GM12878 (cell line): ENCODE data around the gene ADGRD2.

Source experiments
- CEBPB ChIP-seq, 2 experiments: fragments of 150-350 bp in 1 of 2; IDR thresholded peaks; 2 replicates each; pipeline ENCODE4 v1.6.1; 2012 to 2014; ENCODE audit warnings: low read depth in 2 of 2, low read length in 2 of 2, borderline replicate concordance in 1 of 2, inconsistent platforms in 1 of 2
- EZH2 ChIP-seq: IDR thresholded peaks from 2 replicates; pipeline ENCODE4 v1.6.1; 2012; ENCODE audit warnings: low read depth, mild to moderate bottlenecking, control low read depth, inconsistent platforms, low read length, borderline replicate concordance; ENCODE audit not compliant: control insufficient read depth
- HDAC2 ChIP-seq: fragments of 200-600 bp; sonication (generic); IDR thresholded peaks from 2 replicates; pipeline ENCODE4 v1.6.1; 2017
- HDAC6 ChIP-seq: fragments of 200-600 bp; sonication (generic); IDR thresholded peaks from one replicate; pipeline ENCODE4 v1.8.0; 2017; ENCODE audit warnings: antibody characterized with exemption; ENCODE audit not compliant: unreplicated experiment
- MYC ChIP-seq: IDR thresholded peaks from 2 replicates; pipeline ENCODE4 v1.6.1; 2011; ENCODE audit warnings: mild to moderate bottlenecking, low read length, moderate library complexity, inconsistent platforms; ENCODE audit not compliant: insufficient read depth, insufficient replicate concordance, insufficient read length, severe bottlenecking
- NR2F1 ChIP-seq: fragments of 450-650 bp; conservative IDR thresholded peaks from 2 replicates; pipeline ENCODE4 v1.6.1; 2017; ENCODE audit warnings: mild to moderate bottlenecking
- POLR2A ChIP-seq: IDR thresholded peaks from 2 replicates; pipeline ENCODE4 v1.6.1; 2011; ENCODE audit warnings: low read depth, mild to moderate bottlenecking, low read length
- ZNF24 ChIP-seq: fragments of 450-650 bp; IDR thresholded peaks from 2 replicates; pipeline ENCODE4 v1.6.1; 2017; ENCODE audit warnings: antibody characterized with exemption, mild to moderate bottlenecking
- ZNF274 ChIP-seq: IDR thresholded peaks from one replicate; pipeline ENCODE4 v1.8.0; 2011; ENCODE audit not compliant: insufficient read length, insufficient read depth
- TF ChIP-seq, protein P1 (sequence below), 3 experiments: IDR thresholded peaks in 2 of 3; conservative IDR thresholded peaks in 1 of 3; 2 replicates each; pipeline ENCODE4 v1.5.1; 2011; ENCODE audit warnings: low read depth in 3 of 3, low read length in 3 of 3, mild to moderate bottlenecking in 3 of 3, control low read depth in 2 of 3, moderate library complexity in 2 of 3, inconsistent platforms in 1 of 3, mixed read lengths in 1 of 3; ENCODE audit not compliant: control insufficient read depth in 2 of 3, insufficient read depth in 1 of 3; ENCODE audit errors: extremely low read depth in 1 of 3

DNA sequence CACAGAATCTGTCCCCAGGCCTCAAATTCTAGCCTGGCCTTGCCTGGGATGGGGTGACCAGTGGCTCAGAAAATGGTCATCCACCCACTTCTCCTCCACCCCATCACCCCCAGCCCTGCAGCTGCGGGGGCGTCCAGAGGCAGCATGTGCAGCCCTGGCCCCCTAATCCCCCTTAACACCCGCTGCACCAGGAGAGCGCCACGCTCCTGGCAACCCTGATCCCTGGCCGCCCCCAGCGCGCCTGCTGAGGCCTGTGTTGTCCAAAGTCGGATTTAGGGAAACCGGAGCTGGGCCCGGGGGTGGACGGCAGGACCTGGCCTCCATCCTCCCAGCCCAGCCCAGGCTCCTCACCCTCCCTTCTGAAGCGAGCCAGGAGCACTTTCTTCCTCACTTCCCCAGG is 35.0 kb downstream of the ADGRD2 start:
- TF ChIP-seq, protein P1, sequence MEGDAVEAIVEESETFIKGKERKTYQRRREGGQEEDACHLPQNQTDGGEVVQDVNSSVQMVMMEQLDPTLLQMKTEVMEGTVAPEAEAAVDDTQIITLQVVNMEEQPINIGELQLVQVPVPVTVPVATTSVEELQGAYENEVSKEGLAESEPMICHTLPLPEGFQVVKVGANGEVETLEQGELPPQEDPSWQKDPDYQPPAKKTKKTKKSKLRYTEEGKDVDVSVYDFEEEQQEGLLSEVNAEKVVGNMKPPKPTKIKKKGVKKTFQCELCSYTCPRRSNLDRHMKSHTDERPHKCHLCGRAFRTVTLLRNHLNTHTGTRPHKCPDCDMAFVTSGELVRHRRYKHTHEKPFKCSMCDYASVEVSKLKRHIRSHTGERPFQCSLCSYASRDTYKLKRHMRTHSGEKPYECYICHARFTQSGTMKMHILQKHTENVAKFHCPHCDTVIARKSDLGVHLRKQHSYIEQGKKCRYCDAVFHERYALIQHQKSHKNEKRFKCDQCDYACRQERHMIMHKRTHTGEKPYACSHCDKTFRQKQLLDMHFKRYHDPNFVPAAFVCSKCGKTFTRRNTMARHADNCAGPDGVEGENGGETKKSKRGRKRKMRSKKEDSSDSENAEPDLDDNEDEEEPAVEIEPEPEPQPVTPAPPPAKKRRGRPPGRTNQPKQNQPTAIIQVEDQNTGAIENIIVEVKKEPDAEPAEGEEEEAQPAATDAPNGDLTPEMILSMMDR (IDR thresholded peaks at IDR 0.05 in 2 of 3, conservative IDR thresholded peaks at IDR 0.05 in 1 of 3; ENCODE audit: control insufficient read depth in 2 of 3, extremely low read depth in 1 of 3, insufficient read depth in 1 of 3, low read depth in 3 of 3, low read length in 3 of 3): no peak
- no peak for TF ChIP-seq ZNF274
- TF ChIP-seq HDAC6: no peak
- no peak for TF ChIP-seq MYC
- no peak for TF ChIP-seq NR2F1
- no peak for TF ChIP-seq ZNF24
- TF ChIP-seq POLR2A: no peak
- TF ChIP-seq EZH2: no peak
- no peak for TF ChIP-seq HDAC2
- no peak for TF ChIP-seq CEBPB (IDR thresholded peaks at IDR 0.05; ENCODE audit: borderline replicate concordance in 1 of 2, low read depth in 2 of 2, low read length in 2 of 2)
